ENCODE data around the gene CSRP2. TPM values are rescaled to one million over a fixed set of nuclear protein-coding genes. Genes with fewer than 3 reads are reported as not detected.
A peak's percentile ranks its signal among the peaks of the same experiment; 100 is the strongest.

CSRP2 gene
- total and polyA plus RNA-seq, 8 donors, result 3.1 to 20.0 (median 7.6) TPM

- peaks cover 0 to 13% (median 5%) of the 10 kb centered on the region in 3 donors for H3K4me1 ChIP-seq
- ATAC-seq (no peak), DNase-seq (no peak), FAIRE-seq (no peak)
- H3K4me3 ChIP-seq, result no peak overlapping the region
- TF ChIP-seq CTCF (IDR thresholded peaks at IDR 0.05), result no peak
- H3K27ac ChIP-seq, result no peak overlapping the region
- no peaks in the 10 kb centered on the region for H3K9me3 ChIP-seq
- no peaks in the 10 kb centered on the region for H3K36me3 ChIP-seq
- no peaks in the 10 kb centered on the region for H3K27me3 ChIP-seq
- intact Hi-C loops (cut with DNase I), result no loop called here
Measured at GRCh38 chr12:76916170-76916540, 37.3 kb upstream of the CSRP2 start.

GRCh38 chr12:76915361-76916169 is 36.7 kb upstream of the CSRP2 start:
- no peak overlapping the region for H3K4me3 ChIP-seq
- no peaks in the 10 kb centered on the region for H3K36me3 ChIP-seq
- no peak for DNase-seq
- intact Hi-C loops (cut with DNase I), result no loop called here
- ATAC-seq, result peak in 2 of 4 donors; percentile 19 to 34
- H3K9me3 ChIP-seq, result no peaks in the 10 kb centered on the region
- H3K27ac ChIP-seq, result no peak overlapping the region
- no peaks in the 10 kb centered on the region for H3K27me3 ChIP-seq
- 21 to 25% methylated on average over 6 of the region's 6 CpGs for WGBS, 2 donors
- no peak for FAIRE-seq
- no peak for TF ChIP-seq CTCF (IDR thresholded peaks at IDR 0.05)
- H3K4me1 ChIP-seq, result peaks cover 0 to 13% (median 5%) of the 10 kb centered on the region in 3 donors

DNA sequence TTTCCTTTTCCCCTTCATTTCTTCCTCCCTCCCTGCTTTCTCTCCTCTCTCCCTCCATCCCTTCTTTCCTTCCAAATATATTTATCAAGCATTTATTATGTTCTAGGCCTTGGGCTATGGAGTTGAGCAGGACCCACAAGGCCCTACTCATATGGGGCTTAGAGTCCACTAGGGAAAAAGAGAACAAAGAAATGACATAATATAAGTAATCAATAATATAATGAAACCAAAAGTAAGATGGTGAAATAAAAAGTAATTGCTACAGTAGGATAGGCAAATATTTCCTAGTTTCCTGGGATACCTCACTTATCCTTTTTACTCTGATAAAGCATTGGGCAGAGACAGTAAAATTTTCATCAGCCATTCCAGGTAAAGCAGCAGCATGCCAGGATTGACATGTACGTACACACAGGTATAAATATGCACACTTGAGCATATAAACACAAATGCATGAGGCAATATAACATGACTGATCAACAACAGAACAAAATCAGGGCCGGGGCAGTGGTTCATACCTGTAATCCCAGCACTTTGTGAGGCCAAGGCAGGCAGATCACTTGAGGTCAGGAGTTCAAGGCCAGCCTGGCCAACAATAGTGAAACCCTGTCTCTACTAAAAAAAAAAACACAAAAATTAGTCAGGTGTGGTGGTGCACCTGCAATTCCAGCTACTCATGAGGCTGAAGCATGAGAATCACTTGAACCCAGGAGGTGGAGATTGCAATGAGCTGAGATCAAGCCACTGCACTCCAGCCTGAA is 35.5 kb upstream of the CSRP2 start:
- no peak for DNase-seq
- H3K36me3 ChIP-seq, result no peaks in the 10 kb centered on the region
- H3K4me1 ChIP-seq, result peaks cover 0 to 13% (median 5%) of the 10 kb centered on the region in 3 donors
- no peaks in the 10 kb centered on the region for H3K27me3 ChIP-seq
- intact Hi-C loops (cut with DNase I), result no loop called here
- ATAC-seq, result no peak
- H3K27ac ChIP-seq, result no peak overlapping the region
- no peaks in the 10 kb centered on the region for H3K9me3 ChIP-seq
- H3K4me3 ChIP-seq, result no peak overlapping the region
- WGBS, 2 donors, result 86 to 89% methylated on average over 2 of the region's 2 CpGs
- TF ChIP-seq CTCF (IDR thresholded peaks at IDR 0.05), result no peak
- FAIRE-seq, result no peak

GRCh38 chr12:76909290-76909689 is 30.5 kb upstream of the CSRP2 start:
- no peak overlapping the region for H3K27ac ChIP-seq
- 88 to 89% methylated on average over 4 of the region's 4 CpGs for WGBS, 2 donors
- H3K36me3 ChIP-seq, result no peaks in the 10 kb centered on the region
- TF ChIP-seq CTCF (IDR thresholded peaks at IDR 0.05), result no peak
- no peak for ATAC-seq
- FAIRE-seq, result no peak
- intact Hi-C loops (cut with DNase I), result no loop called here
- H3K27me3 ChIP-seq, result no peaks in the 10 kb centered on the region
- H3K4me3 ChIP-seq, result no peak overlapping the region
- no peaks in the 10 kb centered on the region for H3K9me3 ChIP-seq
- no peak for DNase-seq
- H3K4me1 ChIP-seq, result no peaks in the 10 kb centered on the region

Data from pancreas (tissue), 10 donors.